ENCODE results near the gene MYLK3.

GRCh38 chr16:46658925-46659324, 89.2 kb downstream of the MYLK3 start:
- peak; percentile 41; the same call in 1 of the 2 replicates for TF ChIP-seq POLR2AphosphoS5 (IDR thresholded peaks at IDR 0.05; ENCODE audit: low read depth, low read length)
- 0 out of 2 replicates have a peak, but pooled peaks have one; percentile 24 for TF ChIP-seq POLR2A (IDR thresholded peaks at IDR 0.05; ENCODE audit: low read depth, low read length)
- 0 out of 2 replicates have a peak, but pooled peaks have one; percentile 19 for TF ChIP-seq TAF1 (IDR thresholded peaks at IDR 0.05; ENCODE audit: borderline replicate concordance, low read depth, low read length)
